ENCODE results near the gene BBLN.

DNA sequence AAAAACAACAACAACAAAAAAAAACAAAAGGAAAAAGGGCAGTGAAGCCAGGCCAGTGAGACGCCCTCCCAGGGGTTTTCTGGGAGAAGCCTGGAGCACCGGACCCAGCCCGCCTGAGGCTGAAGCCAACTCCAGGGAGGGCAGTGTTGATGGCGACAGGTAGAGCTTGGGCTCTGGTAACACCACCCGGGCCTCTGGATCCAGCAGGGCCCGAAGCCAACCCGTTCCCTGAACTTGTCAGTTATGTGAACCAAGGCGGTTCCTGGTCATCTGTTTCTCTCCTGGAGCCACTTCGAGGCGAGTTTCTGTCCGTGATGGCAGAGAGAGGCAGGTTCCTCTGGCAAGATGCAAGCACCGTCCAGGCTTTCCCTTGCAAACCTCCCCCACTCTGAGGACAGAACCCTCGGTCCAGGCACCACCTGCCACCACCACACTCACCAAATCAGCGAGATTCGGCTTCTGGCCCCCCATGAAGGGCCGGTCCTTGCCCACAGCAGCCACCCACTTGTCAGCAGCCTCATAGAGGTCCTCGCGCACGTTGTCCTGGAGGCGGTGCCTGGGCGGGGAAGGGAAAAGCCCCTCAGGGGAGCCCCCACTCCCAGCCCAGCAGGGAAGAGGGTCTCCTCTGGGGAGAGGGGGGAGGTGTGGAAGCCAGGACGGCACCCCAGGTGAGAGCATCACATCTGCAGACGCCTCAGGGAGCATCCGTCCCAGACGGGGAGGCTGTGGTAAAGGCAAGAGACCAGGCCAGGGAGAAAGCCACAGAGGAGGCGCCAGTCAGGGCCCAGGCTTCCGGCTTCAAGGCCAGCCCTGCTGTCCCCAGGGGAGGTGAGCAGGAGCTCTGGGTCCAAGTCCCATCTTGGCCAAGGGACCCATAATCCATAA, 37.9 kb upstream of the BBLN start:
- TF ChIP-seq, protein P1, sequence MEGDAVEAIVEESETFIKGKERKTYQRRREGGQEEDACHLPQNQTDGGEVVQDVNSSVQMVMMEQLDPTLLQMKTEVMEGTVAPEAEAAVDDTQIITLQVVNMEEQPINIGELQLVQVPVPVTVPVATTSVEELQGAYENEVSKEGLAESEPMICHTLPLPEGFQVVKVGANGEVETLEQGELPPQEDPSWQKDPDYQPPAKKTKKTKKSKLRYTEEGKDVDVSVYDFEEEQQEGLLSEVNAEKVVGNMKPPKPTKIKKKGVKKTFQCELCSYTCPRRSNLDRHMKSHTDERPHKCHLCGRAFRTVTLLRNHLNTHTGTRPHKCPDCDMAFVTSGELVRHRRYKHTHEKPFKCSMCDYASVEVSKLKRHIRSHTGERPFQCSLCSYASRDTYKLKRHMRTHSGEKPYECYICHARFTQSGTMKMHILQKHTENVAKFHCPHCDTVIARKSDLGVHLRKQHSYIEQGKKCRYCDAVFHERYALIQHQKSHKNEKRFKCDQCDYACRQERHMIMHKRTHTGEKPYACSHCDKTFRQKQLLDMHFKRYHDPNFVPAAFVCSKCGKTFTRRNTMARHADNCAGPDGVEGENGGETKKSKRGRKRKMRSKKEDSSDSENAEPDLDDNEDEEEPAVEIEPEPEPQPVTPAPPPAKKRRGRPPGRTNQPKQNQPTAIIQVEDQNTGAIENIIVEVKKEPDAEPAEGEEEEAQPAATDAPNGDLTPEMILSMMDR (IDR thresholded peaks at IDR 0.05 in 4 of 5, conservative IDR thresholded peaks at IDR 0.05 in 1 of 5), result no peak
- TF ChIP-seq POLR2A (IDR thresholded peaks at IDR 0.05), result no peak
